HG02884 (cell line): Measurements from ENCODE around the gene VNN1.
A peak's percentile ranks its signal among the peaks of the same experiment; 100 is the strongest.
"Not testable (repeated sequence)": the region's sequence is repeated elsewhere in the genome, so short reads cannot be mapped to it uniquely, and the experiment has no call there.

Experiments
- ATAC-seq: cut with Tn5 transposase; IDR thresholded peaks from one replicate; pipeline ENCODE4 v1.9.1; 2021; ENCODE audit warnings: mild to moderate bottlenecking, moderate library complexity; ENCODE audit not compliant: unreplicated experiment

Gene VNN1

DNA sequence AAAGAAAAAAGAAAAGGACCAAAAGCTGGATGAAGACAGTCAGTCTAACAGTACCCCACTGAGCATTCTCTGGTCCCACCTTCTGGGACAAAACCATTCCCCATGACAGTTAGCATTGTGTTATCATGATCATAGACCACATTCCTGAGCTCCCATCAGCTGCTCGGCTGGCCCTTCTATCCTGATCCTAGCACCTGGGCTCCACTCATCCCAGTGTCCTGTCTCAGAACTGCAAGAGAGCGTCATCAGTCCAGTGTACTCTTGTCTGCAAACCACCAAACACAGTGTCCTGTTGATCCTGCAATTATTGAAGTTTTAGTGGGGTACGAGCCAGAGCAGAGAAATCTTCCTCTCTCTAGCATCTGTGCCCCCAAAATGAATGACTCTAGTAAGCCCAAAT lies 38.9 kb downstream of the VNN1 start:
- no peak for ATAC-seq

DNA sequence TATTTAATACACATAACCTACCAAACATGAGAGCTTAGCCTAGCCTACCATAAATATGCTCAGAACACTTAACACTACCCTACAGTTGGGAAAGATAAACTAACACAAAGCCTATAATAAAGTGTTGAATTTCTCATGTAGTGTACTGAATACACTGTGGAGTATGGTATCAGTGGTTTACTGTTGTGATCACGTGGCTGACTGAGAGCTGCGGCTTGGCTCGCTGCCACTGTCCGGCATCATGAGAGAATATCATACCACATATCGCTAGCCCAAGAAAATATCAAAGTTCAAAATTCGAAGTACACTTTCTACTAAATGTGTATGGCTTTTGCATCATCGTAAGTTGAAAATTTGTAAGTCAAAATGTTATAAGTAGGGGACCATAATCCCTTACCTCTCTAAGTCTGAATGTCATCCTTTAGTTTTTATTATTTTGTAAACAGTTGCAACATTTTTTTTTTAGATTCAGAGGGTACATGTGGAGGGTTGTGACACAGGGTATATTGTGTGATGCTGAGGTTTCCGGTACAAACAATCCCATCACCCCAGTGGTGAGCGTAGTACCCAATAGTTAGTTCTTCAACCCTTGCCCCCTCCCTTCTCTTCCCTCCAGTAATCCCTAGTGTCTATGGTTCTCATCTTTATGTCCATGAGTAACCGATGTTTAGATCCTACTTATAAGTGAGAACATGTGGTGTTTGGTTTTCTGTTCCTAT lies 40.3 kb downstream of the VNN1 start:
- ATAC-seq: no peak

DNA sequence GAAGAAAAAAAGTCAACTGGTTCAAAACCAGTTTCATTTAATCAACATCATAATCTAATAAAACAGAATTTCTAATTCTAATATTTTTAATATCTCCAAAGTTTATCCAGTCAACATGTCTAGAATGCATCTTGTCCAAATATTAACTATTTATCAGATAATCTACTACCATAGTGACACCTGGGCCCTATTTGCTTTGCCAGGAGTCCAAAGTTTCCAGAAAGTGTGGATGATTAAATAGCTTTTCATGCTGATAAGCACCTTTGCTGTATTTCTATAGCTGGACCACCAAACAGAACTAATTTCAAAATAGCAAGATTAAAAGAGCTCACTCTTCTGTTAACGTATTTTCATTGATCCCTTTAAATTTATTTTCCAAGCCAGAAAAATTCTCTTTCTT lies 42.6 kb downstream of the VNN1 start:
- ATAC-seq: no peak

DNA sequence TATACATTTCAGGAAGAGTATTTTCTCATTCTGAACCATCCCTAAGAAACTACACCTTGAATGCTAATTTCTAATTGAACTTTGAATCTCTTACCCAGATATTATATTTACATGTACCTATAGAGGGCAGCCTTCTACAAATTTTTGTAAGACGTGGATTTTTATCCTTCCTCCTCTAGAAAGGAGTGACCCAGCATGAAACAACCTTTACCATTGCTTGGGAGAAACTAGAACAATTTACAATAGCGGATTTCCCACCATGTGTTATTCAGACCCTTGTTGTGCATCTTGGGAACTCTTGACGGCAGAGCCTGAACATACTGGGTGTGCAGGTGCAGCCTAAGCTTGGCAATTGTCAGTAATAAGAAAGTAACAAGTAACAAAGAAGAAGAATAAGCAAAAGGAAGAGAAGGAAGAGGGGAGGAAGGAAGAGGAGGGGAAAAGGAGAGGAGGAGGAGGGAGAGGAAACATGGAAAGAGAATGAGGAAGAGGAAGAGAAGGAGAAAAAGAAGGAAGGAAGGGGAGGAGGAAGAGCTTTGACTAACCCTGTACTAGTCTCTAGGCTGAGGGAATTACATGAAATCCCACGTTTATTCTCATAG lies 44.1 kb downstream of the VNN1 start:
- ATAC-seq: peak; percentile 62

DNA sequence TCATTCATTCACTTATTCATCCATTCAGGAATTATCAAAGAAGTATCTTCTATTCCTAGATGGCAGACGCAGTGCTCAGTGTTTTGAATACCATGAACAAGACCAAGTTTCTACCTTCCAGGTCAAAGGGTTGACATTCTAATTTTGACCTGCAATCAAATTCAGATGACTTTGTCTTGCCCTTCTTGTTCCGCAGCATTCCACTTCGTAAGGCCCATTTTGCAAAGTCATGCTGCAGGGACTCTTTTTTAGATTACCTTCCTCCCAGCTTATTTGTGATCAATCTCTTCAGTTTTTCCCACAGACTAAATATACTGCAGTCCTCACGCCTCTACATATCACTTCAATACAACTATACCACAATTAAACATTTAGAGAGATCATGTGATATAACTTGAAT lies 47.7 kb downstream of the VNN1 start:
- ATAC-seq: no peak

DNA sequence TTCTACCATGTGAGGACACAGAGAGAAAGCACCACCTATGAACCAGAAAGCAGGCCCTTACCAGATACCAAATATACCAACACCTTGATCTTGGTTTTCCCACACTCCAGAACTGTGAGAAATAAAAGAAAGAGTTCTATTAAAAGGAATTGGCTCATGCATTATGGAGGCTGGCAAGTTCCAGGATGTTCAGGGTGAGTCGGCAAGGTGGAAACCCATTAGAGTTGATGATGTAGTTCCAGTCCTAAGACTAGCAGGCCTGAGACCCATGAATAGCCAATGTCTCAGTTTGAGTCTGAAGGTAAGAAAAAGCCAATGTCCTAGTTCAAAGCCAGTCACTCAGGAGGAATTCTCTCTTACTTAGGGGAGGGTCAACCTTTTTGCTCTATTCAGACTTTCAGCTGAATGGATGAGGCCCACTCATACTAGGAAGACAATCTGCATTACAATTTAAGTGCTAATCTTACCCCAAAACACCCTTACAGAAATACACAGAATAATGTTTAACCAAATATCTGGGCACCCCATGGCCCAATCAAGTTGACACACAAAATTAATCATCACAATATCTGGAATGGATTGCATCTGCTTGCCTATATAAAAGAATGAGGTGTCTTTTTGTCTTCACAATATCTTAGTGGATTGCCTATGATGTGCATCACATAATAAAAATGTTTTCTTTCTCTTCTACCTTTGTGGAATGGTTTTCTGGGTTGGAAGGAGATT lies 49.4 kb downstream of the VNN1 start:
- no peak for ATAC-seq

DNA sequence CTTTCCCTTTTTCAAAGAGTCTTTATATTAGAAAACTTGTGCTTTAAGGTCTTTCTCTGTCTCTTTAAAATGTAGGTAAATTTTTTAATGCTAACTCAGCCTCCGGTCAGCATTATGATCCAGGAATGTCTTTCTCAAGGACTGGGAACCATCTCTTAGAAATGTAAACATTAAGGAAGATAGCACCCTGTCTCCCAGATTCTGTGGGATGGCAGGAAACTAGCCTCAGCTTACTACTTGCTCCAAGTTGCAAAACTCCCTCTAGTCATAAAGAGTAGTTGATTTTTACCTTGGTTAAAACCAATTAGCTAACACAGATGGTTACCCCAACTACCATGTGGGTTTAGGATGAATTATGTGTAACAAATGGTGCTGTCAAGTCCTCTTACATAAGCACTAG lies 50.2 kb downstream of the VNN1 start:
- no peak for ATAC-seq

DNA sequence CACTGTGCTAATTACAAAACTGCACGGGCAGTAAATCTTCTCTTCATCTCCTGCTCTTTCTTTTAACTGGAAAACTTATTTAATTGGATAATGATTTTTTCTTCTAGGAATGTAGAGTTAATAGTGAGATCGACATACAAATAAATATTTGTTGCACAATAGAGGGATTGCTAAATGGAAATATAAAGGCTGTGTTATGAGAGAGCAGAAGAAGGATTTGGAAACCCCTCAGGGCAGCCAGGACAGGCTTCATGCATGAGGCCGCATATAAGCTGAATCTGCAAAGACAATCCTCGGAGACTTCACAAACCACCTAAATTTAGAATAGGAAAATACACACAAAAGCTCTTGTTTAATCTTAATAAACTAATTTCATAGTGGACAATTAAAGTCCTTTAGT lies 51.9 kb downstream of the VNN1 start:
- ATAC-seq: no peak

DNA sequence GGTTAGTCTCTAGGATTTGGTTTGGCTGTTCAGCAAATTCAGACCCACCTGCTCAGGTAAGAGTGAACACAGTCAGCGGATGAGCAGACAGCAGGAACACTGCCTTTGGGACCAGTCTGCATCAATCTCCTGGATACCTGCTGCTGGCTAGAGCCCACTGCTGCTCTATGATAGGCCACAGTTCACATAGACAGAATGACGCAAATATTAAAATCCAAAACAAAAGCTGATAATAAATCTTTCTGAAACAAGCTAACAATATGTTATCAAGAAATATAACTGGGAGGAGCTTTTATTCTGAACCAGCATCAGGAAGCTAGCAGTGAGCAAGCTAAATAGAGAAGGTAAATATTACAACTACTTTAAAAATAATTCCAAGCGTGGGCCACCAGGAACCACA lies 54.8 kb downstream of the VNN1 start, which contains the start of gene TAAR1:
TSS of gene TAAR1 (minus strand) at position 101 of the 400 bp plus-strand sequence. CDS start 13,179 bp downstream, outside the sequence.
- no peak for ATAC-seq

DNA sequence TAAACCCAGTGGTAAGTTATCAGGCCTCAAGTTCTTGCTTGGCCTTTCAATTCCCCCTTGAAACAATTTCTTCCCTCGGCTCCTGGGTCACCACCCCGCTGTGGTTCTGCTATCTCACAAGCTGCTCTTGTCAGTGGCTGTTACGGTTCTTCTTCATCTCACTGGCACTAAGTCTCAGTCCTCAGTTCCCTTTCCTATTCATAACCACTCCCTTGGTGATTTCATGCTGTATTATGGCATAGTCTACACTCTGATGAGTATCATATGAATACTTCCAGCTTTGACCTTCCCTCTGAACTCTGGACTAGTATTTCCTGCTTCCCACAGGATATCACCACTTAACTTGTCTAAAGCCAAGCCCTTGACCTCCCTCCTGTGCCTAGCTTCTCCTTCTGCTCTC lies 62.8 kb downstream of the VNN1 start:
- peak; percentile 52 for ATAC-seq

DNA sequence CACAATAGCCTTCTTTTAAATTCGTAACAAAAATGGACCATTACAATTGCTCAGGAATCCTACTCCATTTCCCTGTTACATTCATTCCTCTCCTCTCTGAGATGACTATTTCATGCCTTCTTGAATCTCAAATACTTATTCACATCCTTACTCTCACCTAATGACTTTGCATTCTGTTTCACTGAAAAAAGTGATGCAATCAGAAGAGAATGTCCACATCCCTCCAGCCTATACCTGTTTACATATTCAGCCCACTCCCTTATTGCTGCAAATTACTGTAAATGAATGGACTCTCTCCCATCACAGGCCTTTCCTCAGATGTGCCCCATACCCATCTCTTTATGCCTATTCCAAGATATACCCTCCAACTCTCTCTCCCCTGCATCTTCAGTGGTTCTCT lies 63.4 kb downstream of the VNN1 start:
- peak; percentile 7 for ATAC-seq

DNA sequence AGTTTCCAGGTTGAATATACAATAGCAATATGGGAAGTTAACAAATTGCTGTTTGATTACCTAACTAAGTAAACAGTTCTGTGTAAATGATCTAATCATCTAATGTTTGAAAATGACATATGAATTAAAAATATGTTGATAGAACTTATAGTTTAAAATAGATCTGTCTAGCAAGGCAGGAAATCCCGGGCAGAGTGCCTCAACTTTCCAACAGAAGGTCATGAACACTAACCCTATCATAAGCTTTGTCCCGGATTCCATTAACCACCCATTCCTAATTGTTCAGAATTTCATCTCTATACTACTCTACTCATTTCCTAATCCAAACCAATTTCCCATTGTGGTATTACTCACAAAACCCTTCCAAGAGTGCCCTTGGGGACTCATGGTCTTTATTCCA lies 65.0 kb downstream of the VNN1 start:
- ATAC-seq: no peak

DNA sequence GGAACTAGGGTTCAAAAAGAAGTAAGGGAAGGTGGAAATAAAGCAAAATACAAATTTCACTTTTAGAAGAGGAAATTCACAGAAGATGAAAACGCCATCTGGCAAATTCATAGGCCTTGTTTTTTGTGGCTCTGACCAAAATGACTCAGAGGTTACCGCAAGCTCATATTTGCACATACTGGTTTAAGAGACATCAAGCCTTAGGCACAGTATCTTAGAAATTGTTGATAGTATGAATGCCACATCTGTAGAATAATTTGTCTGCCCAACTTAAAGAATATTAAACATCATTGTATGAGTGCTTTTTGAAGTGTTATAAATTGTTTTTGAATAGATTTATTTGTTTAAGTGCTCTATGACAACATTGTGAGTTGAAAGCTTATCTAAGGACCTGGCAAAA lies 65.5 kb downstream of the VNN1 start:
- ATAC-seq: peak; percentile 83

DNA sequence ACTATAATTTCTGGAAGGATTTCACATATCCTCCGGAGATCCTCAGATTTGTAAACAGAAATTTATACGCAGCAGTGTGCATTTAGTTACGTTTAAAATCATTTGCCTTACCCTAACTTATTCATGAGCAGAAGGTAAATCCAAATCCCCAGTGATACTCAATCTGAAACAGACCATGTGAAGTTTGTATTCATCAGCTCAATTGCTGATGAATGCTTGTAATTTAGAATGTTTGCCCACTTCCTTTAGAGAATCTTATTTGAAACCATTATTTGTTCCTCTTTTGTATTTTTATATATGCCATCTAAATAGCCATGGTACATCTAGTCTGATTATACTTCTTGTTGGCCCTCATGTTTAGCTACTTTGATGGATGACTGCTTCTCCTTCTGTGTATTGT lies 70.3 kb downstream of the VNN1 start:
- ATAC-seq: no peak

DNA sequence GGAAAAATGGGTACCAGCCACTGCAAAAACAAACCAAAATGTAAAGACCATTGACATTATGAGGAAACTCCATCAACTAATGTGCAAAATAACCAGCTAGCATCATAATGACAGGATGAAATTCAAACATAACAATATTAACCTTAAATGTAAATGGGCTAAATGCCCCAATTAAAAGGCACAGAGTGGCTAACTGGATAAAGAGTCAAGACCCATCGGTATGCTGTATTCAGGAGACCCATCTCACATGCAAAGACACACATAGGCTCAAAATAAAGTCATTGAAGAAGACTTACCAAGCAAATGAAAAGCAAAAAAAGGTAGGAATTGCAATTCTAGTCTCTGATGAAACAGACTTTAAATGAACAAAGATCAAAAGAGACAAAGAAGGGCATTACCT lies 76.7 kb downstream of the VNN1 start:
- not testable (repeated sequence) for ATAC-seq

DNA sequence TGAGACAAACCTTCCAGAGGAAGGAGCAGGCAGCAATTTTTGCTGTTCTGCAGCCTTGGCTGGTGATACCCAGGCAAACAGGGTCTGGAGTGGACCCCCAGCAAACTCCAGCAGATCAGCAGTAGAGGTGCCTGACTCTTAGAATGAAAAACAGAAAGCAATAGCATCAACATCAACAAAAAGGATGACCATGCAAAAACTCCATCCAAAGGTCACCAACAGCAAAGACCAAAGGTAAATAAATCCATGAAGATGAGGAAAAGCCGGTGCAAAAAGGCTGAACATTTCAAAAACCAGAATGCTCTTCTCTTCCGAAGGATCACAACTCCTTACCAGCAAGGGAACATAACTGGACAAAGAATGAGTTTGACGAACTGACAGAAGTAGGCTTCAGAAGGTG lies 77.9 kb downstream of the VNN1 start:
- ATAC-seq: not testable (repeated sequence)

DNA sequence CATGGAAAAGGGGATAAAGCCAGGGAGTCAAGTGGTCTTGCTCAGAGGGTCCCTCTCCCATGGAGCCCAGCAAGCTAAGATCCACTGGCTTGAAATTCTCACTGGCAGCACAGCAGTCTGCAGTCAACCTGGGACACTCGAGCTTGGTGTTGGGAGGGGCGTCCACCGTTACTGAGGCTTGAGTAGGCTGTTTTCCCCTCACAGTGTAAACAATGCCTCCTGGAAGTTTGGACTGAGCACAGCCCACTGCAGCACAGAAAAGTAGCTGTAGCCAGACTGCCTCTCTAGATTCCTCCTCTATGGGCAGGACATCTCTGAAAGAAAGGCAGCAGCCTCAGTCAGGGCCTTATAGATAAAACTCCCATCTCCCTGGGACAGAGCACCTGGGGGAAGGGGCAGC lies 78.6 kb downstream of the VNN1 start:
- ATAC-seq: not testable (repeated sequence)

DNA sequence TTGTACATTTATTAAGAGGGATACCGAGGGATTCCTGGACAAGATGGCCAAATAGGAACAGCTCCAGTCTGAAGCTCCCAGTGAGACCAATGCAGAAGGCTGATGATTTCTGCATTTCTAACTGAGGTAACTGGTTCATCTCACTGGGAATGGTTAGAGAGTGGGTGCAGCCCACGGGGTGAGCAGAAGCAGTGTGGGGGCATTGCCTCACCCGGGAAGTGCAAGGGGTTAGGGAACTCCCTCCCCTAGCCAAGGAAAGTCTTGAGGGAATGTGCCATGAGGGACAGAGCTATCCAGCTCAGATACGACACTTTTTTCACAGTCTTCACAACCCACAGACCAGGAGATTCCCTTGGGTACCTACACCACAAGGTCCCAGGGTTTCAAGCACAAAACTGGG lies 79.1 kb downstream of the VNN1 start:
- no peak for ATAC-seq

DNA sequence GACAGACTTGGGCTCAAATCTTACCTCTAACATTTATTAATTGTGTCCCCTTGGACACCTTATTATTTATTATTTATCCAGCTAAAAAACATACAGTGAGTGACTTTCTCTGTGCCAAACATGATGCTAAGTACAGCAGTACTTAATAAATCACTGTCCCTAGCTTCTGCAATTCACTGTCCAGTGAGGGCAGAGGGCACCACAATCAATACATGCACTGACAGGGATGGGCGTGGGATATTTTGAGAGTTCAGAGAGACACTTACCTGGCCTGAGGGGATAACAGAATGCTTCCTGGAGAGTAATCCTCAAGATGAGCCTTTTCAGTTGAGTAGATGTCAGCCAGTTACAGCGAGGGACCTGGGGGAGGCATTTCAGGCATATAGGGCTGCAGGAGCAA lies 80.5 kb downstream of the VNN1 start:
- no peak for ATAC-seq
